WTC11 (cell line): Measurements from ENCODE around the gene PI4K2A. TPM values are rescaled to one million over a fixed set of nuclear protein-coding genes. Genes with fewer than 3 reads are reported as not detected.

Experiments
- ATAC-seq: fragments of 200-7000 bp; cut with Tn5 transposase; 2 replicates; pipeline ENCODE4 v1.10.0; 2021; ENCODE audit warnings: mild to moderate bottlenecking, moderate library complexity
- CTCF ChIA-PET: fragments of 300-600 bp; sonication (Branson Sonifier 250); formaldehyde crosslinking; loops from one replicate; lab custom pipeline; 2021; ENCODE audit warnings: antibody characterized with exemption; lab: Charles Lee
- POLR2A ChIA-PET: fragments of 350-600 bp; sonication (Branson Sonifier 250); formaldehyde crosslinking; loops from one replicate; lab custom pipeline; 2021; ENCODE audit warnings: antibody characterized with exemption; lab: Charles Lee
- DNase-seq: peaks from one replicate; pipeline ENCODE4 v3.0.0; 2021; ENCODE audit warnings: low spot score
- H3K27ac Mint-ChIP-seq: 2 replicates; pipeline ENCODE4 v1.8.0; 2021; ENCODE audit warnings: mixed read lengths
- H3K27me3 Mint-ChIP-seq: 2 replicates; pipeline ENCODE4 v1.8.0; 2021; ENCODE audit warnings: low read depth, mild to moderate bottlenecking, moderate library complexity, mixed read lengths
- H3K36me3 Mint-ChIP-seq: 2 replicates; pipeline ENCODE4 v1.8.0; 2021; ENCODE audit warnings: mixed read lengths
- H3K4me1 Mint-ChIP-seq: 2 replicates; pipeline ENCODE4 v1.8.0; 2022; ENCODE audit warnings: mixed read lengths
- H3K4me3 Mint-ChIP-seq: 2 replicates; pipeline ENCODE4 v1.8.0; 2021; ENCODE audit warnings: mild to moderate bottlenecking, moderate library complexity, mixed read lengths
- H3K9me3 Mint-ChIP-seq: 2 replicates; pipeline ENCODE4 v1.8.0; 2021; ENCODE audit warnings: mixed read lengths
- ATF2 ChIP-seq: sonication (generic); formaldehyde crosslinking; IDR thresholded peaks from 2 replicates; pipeline ENCODE4 v1.8.1; 2022; ENCODE audit warnings: low read depth, missing genetic modification reagents, borderline replicate concordance
- ATF6 ChIP-seq: sonication (generic); formaldehyde crosslinking; IDR thresholded peaks from 2 replicates; pipeline ENCODE4 v1.8.1; 2023; ENCODE audit warnings: mild to moderate bottlenecking, missing genetic modification reagents
- E2F1 ChIP-seq: sonication (generic); formaldehyde crosslinking; IDR thresholded peaks from 2 replicates; pipeline ENCODE4 v1.8.0; 2022; ENCODE audit warnings: mild to moderate bottlenecking, missing genetic modification reagents
- E2F4 ChIP-seq: sonication (generic); formaldehyde crosslinking; IDR thresholded peaks from 2 replicates; pipeline ENCODE4 v1.8.1; 2022; ENCODE audit warnings: low read depth, mild to moderate bottlenecking, moderate library complexity, missing genetic modification reagents, borderline replicate concordance
- E2F5 ChIP-seq: sonication (generic); formaldehyde crosslinking; IDR thresholded peaks from 2 replicates; pipeline ENCODE4 v1.8.1; 2022; ENCODE audit warnings: mild to moderate bottlenecking, moderate library complexity, missing genetic modification reagents
- ELF4 ChIP-seq: sonication (generic); formaldehyde crosslinking; IDR thresholded peaks from 2 replicates; pipeline ENCODE4 v1.8.1; 2022; ENCODE audit warnings: low read depth, mild to moderate bottlenecking, moderate library complexity, missing genetic modification reagents
- EMX1 ChIP-seq: fragments of 250-450 bp; sonication (Bioruptor Pico); IDR thresholded peaks from 2 replicates; pipeline ENCODE4 v1.8.0; 2021; ENCODE audit warnings: mild to moderate bottlenecking
- FOXP4 ChIP-seq: sonication (generic); formaldehyde crosslinking; IDR thresholded peaks from 2 replicates; pipeline ENCODE4 v1.8.0; 2022; ENCODE audit warnings: mild to moderate bottlenecking, missing genetic modification reagents
- GRHL2 ChIP-seq: fragments of 250-450 bp; sonication (Bioruptor Pico); IDR thresholded peaks from 2 replicates; pipeline ENCODE4 v1.8.0; 2022; ENCODE audit warnings: mild to moderate bottlenecking, moderate library complexity; ENCODE audit not compliant: insufficient replicate concordance, severe bottlenecking
- GTF2I ChIP-seq: fragments of 250-450 bp; sonication (Bioruptor Pico); conservative IDR thresholded peaks from 2 replicates; pipeline ENCODE4 v1.4.0; 2021; ENCODE audit warnings: mild to moderate bottlenecking
- HMGXB4 ChIP-seq: sonication (generic); formaldehyde crosslinking; IDR thresholded peaks from 2 replicates; pipeline ENCODE4 v1.8.1; 2023; ENCODE audit warnings: mild to moderate bottlenecking, moderate library complexity, missing genetic modification reagents
- IRF1 ChIP-seq: sonication (generic); formaldehyde crosslinking; IDR thresholded peaks from 2 replicates; pipeline ENCODE4 v1.8.0; 2023; ENCODE audit warnings: missing genetic modification reagents
- MAX ChIP-seq: sonication (generic); formaldehyde crosslinking; IDR thresholded peaks from 2 replicates; pipeline ENCODE4 v1.8.0; 2022; ENCODE audit warnings: mild to moderate bottlenecking, missing genetic modification reagents
- MLX ChIP-seq: sonication (generic); formaldehyde crosslinking; IDR thresholded peaks from 2 replicates; pipeline ENCODE4 v1.8.1; 2023; ENCODE audit warnings: mild to moderate bottlenecking, missing genetic modification reagents, moderate library complexity
- PREB ChIP-seq: sonication (generic); formaldehyde crosslinking; IDR thresholded peaks from 2 replicates; pipeline ENCODE4 v1.8.1; 2022; ENCODE audit warnings: mild to moderate bottlenecking, missing genetic modification reagents, moderate library complexity, borderline replicate concordance
- PRRX2 ChIP-seq: fragments of 250-450 bp; sonication (Bioruptor Pico); IDR thresholded peaks from 2 replicates; pipeline ENCODE4 v1.8.0; 2021; ENCODE audit warnings: mild to moderate bottlenecking
- RELA ChIP-seq: sonication (generic); formaldehyde crosslinking; IDR thresholded peaks from 2 replicates; pipeline ENCODE4 v1.8.1; 2022; ENCODE audit warnings: missing genetic modification reagents, mild to moderate bottlenecking, borderline replicate concordance
- RORB ChIP-seq: fragments of 250-450 bp; sonication (Bioruptor Pico); IDR thresholded peaks from 2 replicates; pipeline ENCODE4 v1.9.0; 2021; ENCODE audit warnings: mild to moderate bottlenecking
- TCF7 ChIP-seq: sonication (generic); formaldehyde crosslinking; IDR thresholded peaks from 2 replicates; pipeline ENCODE4 v1.8.0; 2022; ENCODE audit warnings: mild to moderate bottlenecking, low read depth, missing genetic modification reagents, moderate library complexity
- ZMAT4 ChIP-seq: fragments of 250-450 bp; sonication (Bioruptor Pico); IDR thresholded peaks from 2 replicates; pipeline ENCODE4 v1.9.0; 2021; ENCODE audit warnings: mild to moderate bottlenecking
- total RNA-seq: library from RNA; stranded (reverse); gene quantifications from 3 replicates; pipeline ENCODE4 v1.2.3, GENCODE V29; 2021

The PI4K2A gene
- total RNA-seq, 1 experiment from 2014 or later = 19.5 TPM

- CTCF ChIA-PET = interaction anchor here (1.0 kb wide), 1 partner anchor 42 kb away, joined by 3 read pairs; no protein-coding TSS in a partner anchor
- peaks cover 68% of the 10 kb centered on the region for H3K36me3 Mint-ChIP-seq
- ATAC-seq = no peak
- TF ChIP-seq MLX (CRISPR knock-in tag) = no peak
- TF ChIP-seq TCF7 (CRISPR knock-in tag) = no peak
- TF ChIP-seq PREB (CRISPR knock-in tag) = no peak
- no peak for TF ChIP-seq EMX1 (CRISPR knock-in tag)
- TF ChIP-seq RORB (CRISPR knock-in tag) = no peak
- no peak for TF ChIP-seq ATF6 (CRISPR knock-in tag)
- TF ChIP-seq ZMAT4 = no peak
- TF ChIP-seq FOXP4 (CRISPR knock-in tag) = no peak
- TF ChIP-seq ELF4 (CRISPR knock-in tag) = no peak
- TF ChIP-seq E2F4 = no peak
- no peak for TF ChIP-seq ATF2
- TF ChIP-seq IRF1 (CRISPR knock-in tag) = no peak
- TF ChIP-seq RELA (CRISPR knock-in tag) = no peak
- no peak for TF ChIP-seq PRRX2 (CRISPR knock-in tag)
- TF ChIP-seq GTF2I = no peak
- TF ChIP-seq E2F5 (CRISPR knock-in tag) = no peak
- TF ChIP-seq MAX (CRISPR knock-in tag) = no peak
- no peak for TF ChIP-seq E2F1
- no peak for TF ChIP-seq HMGXB4 (CRISPR knock-in tag)
- TF ChIP-seq GRHL2 = no peak
- TF ChIP-seq, all 79 proteins: peak for 0
- Mint-ChIP-seq H3K4me1 (no peaks in the 10 kb centered on the region), H3K4me3 (no peak overlapping the region), H3K27ac (no peak overlapping the region; the same call in 1 of the 2 replicates), H3K27me3 (no peaks in the 10 kb centered on the region), H3K9me3 (no peaks in the 10 kb centered on the region)
- POLR2A ChIA-PET = interaction anchor here (0.7 kb wide), 1 partner anchor 482 kb away, joined by 4 read pairs; no protein-coding TSS in a partner anchor
- no peak for DNase-seq
Observed at GRCh38 chr10:97659589-97659988, 19.1 kb downstream of the PI4K2A start.
